ENCODE results near the gene ASGR1.

DNA sequence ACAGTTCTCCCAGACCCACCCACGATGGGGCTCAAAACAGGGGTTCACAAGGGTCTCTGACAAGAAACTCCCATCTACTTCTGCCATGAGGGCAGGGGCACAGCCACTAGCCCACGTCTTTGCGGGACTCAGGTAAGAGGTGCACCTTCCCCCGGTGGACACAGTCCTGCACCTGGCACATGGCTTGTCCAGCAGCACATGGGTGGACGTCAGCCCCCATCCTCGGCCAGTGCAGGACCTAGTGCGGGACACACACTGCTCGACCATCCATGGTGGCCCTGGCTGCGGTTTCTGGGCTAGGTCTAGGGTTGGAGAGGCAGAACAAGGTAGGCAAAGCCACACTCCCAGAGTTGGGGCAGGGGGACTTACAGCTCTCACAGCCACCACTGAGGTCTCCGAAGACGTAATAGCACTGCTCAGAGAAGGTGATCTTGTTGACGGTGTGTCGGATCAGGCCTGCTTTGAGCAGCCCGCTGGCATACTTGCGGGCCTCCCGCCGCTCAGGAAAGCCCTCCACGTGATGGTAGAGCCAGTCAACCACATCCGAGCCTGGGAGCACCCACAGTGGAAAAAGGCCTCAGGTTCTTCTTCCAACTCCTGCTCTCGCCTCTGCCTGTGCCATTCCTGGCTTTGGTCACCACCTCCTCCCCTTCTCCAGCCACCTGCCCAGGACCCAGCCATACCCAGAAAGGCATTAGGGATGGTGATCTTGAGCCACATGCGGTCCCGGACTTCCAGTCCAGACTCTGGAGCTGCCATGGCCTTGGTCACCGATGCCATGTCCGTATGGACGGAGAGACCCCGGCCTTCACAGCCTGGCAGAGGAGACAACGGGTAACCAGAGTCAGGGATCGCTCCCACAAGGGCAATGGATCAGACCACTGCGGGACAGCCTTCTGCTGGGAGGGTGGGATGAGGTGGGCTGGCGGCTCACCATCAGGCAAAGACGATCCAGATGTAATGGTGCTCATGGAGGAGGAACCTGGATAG, 47.8 kb upstream of the ASGR1 start:
- TF ChIP-seq CTCF (IDR thresholded peaks at IDR 0.05; ENCODE audit: poor library complexity, severe bottlenecking) (no peak), TAF1 (IDR thresholded peaks at IDR 0.05; ENCODE audit: low read depth) (no peak), EZH2 (IDR thresholded peaks at IDR 0.05; ENCODE audit: borderline replicate concordance, insufficient read depth, low read length, poor library complexity, severe bottlenecking) (no peak), POLR2AphosphoS5 (IDR thresholded peaks at IDR 0.05) (no peak)
